HG03060 (cell line): ENCODE data around the gene EMP2.
"Not testable (repeated sequence)": the region's sequence is repeated elsewhere in the genome, so short reads cannot be mapped to it uniquely, and the experiment has no call there.

Experiments
- ATAC-seq: cut with Tn5 transposase; IDR thresholded peaks from one replicate; pipeline ENCODE4 v1.9.1; 2021; ENCODE audit warnings: low read depth, moderate number of reproducible peaks; ENCODE audit not compliant: unreplicated experiment

The EMP2 gene

DNA sequence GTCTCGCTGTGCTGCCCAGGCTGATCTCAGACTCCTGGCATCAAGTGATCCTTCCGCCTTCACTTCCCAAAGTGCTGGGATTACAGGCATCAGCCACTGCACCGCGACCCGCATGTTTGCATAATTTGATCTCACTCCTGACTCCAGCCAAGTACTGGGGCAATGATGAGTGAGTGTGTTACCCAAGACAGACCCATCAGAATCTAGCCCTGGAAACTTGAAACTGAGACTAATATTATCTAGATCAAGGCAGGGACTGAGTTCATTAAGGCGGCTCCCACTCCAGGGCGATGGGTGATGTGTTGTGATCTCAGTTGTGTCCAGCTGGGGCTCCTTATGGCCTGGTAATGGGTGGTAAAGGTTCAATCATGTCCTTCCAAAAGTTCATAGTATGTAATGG lies 53.4 kb downstream of the EMP2 start:
- ATAC-seq, result no peak

DNA sequence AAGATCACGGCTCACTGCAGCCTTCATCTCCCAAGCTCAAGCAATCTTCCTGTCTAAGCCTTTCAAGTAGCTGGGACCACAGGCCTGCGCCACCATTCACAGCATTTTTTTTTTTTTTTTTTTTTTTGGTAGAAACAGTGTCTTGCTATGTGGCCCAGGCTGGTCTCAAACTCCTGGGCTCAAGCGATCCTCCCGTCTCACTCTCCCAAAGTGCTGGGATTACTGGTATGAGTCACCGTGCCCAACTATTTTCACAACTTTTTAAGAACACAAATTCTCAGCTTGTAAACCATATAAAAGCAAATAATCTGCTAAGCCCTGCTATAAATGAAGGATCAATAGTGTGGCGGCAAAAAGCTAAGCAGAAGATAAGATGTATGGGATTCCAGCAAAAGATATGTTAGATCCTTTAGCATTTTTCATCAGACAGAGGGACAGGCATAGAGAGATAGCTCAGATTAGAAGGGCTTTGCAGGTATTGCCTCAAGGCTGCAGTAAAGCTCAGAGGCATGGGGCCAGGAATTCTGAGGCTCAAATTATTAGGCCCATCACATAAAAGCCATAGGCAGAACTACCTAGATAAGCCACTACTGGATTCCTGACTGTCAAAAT lies 55.1 kb downstream of the EMP2 start:
- no peak for ATAC-seq

DNA sequence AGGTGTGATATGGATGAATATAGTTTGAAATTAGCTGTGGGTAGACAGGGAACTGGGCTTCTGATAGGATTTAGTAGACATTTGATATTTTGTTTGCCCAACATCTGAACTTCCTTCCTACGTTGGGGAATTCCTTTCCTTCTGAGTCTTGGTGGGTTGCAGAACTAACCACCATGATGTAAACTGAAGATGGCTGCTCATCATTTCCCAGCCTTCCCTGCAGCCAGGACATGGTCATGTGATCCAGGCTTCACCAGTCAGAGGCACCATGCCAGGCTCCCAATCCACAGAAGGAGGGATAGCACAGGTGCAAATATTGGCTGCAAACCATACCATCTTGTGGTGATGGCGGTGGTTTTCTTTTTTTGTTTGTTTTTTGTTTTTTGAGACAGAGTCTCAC lies 57.4 kb downstream of the EMP2 start:
- ATAC-seq, result no peak

DNA sequence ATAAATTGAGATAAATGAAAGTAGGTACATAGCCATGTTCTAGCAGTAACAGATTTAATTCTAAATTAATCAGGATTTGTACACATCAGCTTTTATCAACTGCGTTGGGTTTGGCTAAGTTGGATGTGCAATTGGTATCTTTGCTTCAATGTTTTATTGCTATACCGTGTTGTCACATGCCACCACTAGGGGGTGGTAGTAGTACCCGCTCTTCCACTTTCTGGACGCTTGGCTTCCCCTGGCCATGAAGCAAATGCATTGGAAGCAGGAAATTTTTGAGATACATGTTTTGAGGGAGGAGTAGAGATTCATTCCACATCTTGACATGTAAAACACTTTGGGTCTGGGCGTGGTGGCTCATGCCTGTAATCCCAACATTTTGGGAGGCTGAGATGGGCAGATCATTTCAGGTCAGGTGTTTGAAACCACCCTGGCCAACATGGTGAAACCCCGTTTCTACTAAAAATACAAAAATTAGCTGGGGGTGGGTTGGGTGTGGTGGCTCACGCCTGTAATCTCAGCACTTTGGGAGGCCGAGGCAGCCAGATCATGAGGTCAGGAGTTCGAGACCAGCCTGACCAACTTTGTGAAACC lies 58.6 kb downstream of the EMP2 start:
- ATAC-seq, result no peak

DNA sequence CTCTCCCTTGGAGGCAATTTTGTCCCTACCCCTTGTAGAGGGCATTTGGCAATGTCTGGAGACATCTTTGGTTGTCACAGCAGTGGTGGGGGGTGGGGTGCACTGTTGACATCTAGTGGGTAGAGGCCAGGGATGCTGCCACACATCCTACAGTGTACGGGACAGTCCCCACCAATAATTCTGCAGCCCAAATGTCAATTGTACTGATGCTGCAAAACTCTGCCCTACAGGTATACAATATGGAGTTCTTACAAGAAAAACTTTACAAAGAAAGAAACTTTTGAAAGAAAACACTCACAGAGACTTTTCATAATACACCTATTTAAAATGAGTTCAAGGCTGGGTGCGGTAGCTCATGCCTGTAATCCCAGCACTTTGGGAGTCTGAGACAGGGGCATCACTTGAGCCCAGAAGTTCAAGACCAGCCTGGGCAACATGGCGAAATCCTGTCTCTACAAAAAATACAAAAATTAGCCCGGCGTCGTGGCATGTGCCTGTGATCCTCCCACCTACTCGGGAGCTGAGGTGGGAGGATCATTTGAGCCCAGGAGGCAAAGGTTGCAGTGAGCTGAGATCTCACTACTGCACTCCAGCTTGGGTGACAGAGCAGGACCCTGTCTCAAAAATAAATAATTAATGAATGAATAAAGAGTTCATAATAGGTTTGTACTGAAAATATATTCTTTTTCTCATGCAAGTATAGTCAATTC lies 59.4 kb downstream of the EMP2 start:
- no peak for ATAC-seq

DNA sequence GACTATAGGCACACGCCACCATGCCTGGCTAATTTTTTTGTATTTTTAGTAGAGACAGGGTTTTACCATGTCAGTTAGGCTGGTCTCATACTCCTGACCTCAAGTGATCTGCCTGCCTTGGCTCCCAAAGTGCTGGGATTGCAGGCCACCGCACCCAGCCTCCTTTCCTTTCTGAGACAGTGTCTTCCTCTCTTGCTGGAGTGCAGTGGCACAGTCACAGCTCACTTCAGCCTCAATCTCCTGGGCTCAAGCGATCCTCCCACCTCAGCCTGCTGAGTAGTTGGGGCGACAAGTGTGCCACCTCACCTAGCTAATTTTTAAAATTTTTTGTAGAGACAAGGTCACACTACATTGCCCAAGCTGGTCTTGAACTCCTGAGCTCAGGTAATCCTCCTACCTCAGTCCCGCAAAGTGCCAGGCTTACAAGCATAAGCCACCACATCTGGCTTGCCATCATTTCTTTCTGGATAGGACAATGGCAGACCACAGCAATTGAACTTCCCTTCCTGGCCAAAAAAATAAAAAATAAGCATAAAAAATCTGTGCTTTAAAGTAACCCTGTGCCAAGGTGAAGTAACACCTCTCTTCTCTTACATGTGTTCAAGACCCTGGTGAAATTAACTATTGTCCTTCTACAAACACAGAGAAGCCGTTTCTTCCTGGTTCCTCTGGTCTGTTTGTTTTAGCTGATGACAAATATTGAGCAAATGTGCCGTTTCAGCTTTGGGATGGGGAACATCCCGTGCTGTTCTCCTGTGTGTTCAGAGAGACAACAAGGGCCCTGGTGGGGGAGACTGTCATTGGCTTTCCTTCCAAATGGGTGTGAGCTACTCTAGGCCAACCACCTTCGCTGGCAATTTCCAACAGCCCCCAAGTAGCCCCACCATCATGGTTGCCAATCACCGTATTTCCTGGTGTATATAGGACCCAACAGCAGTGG lies 60.2 kb downstream of the EMP2 start:
- no peak for ATAC-seq

DNA sequence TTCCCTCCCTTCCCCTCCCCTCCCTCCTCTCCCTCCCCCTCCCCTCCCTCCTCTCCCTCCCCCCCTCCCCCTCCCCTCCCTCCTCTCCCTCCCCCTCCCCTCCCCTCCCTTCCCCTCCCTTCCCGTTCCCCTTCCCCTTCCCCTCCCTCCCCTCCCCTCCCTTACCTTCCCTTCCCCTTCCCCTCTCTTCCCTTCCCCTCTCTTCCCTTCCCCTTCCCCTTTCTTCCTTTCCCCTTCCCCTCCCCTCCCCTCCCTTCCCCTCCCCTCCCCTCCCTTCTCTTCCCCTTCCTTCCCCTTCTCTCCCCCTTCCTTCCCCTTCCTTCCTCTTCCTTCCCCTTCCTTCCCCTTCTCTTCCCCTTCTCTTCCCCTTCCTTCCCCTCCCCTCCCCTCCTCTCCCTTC lies 61.1 kb downstream of the EMP2 start:
- ATAC-seq, result no peak

DNA sequence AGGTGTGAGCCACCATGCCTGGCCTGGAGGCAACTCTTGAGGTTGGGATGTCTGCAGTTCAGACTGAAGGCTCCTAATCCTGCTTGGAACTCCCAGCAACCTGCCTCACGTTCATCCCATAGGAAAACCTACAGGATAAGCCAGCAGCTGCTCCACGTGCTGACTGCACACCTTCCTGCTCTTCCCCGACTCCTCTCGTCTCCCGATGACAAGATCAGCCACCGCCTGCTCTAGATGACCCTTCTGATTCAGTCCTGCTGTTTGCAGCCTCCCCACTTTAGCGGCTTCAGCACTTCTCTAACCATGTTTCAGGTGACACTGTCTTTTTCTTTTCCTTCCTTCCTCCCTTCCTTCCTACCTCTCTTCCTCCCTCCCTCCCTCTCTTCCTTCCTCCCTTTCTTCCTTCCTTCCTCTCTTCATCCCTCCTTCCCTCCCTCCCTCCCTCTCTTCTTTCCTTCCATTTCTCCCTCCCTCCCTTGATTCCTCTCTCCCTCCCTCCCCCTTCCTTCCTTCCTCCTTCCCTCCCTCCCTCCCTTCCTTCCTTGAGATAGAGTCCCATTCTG lies 61.8 kb downstream of the EMP2 start:
- no peak for ATAC-seq

DNA sequence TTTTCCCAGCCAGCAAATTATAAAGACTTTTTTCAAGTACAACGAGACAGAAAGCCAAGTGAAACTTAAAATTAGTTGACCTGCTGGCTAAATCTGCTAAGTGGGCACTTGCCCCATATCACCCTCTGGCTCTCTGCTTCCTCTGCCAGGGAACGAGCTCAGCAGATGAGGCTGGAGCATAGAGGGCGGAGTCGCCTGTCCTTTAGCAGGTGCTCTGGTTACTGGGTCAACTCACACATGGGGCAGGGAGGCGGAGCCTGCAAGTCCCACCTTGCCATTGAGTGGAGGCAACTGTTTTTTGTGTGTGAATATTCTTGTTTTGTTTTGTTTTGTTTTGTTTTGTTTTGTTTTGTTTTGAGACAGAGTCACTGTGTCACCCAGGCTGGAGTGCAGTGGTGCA lies 62.5 kb downstream of the EMP2 start:
- ATAC-seq, result no peak

DNA sequence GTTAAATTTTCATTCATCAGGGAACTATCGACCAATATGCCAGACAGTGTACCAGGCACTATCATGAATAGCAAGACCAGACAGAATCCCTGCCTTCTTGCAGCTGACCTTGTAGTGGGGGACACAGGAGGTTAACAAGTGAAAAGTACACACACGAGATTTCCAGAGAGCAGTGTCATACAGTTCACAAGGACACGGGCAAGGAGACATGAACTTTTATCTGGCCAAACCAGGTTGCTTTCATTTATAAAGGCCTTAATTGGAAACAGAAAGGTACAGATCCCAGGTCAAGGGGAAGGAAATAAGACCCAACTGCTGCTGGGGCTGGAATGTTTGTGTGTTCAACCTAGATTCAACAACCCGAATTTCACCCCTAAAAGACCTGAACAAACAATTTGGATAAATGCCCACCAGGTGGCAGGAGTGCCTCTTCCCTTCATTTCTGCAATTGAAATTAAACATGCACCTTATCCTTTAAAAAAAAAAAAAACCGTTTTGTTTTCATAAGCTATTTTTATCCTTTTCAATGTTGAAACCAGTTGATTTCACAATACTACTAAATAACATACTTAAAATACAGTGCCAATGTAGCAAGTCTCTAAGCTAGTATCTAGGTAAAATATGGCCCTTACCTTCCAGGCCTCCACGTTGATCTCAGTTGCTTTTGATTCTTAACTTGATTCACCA lies 65.9 kb downstream of the EMP2 start:
- no peak for ATAC-seq

DNA sequence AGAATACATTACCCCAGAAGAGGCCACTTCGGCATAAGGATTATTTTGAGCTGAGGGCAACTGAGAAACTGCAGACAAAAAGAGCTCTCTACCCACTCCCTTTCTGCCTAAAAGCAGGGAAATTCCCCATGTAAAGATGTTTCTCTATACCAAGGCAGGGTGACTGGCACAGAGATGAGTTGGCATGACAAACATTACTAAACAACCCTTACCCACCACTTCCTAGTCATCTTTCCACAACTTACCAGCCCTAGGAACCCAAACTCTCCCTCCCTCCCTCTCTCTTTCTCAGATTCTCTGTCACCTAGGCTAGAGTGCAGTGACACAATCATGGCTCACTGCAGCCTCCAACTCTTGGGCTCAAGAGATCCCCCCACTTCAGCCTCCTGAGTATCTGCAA lies 68.6 kb downstream of the EMP2 start:
- ATAC-seq, result no peak

DNA sequence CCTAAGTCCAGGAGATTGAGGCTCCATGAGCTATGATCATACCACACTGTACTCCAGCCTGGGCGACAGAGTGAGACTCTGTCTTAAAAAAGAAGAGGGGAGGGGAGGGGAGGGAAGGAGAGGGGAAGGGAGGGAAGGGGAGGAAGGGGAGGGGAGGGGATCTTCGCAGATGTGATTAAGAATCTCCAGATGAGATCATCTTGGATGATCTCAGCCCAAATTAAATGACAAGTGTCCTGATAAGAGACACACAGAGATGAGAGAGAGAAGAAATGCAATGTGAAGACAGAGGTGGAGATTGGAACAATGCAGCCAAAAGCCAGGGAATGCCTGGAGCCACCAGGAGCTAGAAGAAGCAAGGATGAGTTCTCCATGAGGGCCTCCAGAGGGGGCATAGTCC lies 70.1 kb downstream of the EMP2 start:
- no peak for ATAC-seq

DNA sequence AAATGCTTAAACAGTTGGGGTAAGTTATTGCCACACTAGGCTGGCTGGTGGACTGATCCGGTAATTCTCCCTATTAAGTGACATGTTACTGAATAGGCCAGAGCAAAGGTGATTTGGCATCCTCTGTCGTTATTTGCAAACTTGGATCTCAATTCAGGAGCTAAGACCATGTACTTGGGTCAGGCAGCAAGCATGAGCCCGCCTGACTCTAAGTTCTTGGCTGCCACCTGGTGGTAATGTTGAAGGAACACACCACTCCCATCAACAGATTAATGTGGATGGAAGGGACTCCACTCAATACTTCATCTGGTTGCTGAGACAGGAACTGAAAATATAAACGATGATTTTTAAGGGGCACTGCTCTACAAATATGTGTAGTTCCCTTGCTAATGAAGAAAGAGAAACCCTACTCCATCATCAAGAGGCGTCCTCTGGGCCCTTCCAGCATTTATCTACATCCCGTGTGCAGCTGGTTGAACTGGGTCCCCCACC lies 70.8 kb downstream of the EMP2 start:
- peak; percentile 62 for ATAC-seq

DNA sequence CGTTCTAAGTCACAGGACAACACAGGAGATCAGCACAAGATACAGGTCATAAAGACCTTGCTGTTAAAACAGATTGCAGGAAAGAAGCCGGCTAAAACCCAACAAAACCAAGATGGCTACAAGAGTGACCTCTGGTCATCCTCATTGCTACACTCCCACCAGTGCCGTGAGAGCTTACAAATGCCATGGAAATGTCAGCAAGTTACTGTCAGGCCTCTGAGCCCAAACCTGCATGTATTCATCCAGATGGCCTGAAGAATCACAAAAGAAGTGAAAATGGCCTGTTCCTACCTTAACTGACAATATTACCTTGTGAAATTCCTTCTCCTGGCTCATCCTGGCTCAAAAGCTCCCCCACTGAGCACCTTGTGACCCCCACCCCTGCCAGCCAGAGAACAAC lies 75.1 kb downstream of the EMP2 start:
- not testable (repeated sequence) for ATAC-seq

DNA sequence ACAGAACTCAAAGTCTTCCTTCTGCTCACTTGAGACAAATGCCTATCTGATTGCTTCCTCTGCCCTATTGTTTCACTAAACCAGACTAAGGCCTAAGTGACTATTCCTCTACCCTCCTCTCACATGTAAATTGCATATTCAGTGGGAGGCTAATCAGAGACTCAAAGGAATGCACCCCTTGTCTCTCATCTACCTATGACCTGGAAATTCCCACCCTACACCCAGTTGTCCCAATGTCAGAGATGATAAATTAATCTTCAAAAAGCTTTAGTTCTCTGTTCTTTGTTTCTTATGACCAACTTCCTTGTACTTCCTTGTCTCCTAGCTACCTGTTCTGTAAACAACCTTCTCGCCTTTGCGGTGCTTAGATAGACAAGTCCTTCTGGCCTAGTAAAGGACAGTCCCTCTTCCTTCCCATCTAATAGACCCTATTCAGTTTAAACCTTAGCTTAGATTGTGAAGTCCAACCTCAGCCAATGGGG lies 76.0 kb downstream of the EMP2 start:
- no peak for ATAC-seq

DNA sequence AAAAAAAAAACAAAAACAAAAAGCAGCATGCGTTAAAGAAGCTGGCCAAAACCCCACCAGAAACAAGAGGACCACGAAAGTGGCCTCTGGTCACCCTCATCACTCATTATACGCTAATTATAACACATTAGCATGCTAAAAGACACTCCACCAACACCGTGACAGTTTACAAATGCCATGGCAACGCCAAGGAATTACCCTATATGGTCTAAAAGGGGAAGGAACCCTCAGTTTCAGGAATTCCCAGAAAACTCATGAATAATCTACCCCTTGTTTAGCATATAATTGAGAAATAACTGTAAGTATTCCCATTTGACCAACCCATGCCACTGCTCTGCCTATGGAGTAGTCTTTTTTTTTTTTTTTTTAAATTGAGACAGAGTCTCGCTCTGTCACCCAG lies 77.6 kb downstream of the EMP2 start:
- ATAC-seq, result no peak

DNA sequence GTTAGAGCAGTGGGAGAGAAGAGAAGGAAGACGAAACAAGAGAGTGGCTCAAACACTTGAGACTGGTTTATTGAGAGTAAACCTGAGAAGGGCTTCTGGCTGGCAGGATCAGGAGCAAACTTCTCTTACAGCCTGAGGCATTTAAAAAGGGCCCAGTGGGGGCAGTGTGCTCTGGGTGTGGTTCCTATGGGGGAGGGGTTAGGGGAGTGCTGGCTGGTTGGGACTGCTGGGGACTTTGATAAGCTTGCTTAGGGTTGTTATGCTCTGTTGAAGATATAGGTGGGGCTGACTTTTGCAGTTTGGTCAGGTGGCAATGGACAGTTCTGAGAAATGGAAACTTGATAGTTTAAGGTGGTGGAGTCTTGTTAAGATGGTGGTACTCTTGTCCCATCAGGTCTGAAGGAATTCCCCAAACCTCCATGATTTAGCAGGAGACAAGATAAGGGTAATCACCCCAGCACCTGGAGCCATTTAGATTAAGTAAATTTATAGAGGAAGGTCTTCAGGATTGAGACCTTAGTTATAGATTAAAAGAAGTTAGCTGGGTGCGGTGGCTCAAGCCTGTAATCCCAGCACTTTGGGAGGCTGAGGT lies 79.3 kb downstream of the EMP2 start:
- ATAC-seq, result no peak

DNA sequence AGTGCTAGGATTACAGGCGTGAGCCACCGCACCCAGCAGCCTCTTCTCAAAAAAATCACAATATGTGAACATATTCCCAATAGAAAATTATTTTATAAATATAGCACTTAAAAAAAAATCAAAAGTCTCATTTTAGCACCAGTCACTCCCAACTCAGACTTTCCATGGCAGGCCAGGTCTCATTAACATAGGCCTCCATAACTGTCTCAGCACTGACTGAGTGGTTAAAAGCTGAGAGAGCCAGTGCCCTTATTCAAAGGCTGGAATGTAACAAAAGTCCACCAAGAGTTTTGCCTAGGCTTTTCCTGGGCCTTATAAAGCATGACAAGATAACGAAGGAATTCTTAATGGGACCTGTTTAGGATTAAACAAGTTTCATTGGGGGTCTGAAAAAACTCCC lies 79.8 kb downstream of the EMP2 start:
- no peak for ATAC-seq
